IPS-NIHi7 (cell line): Measurements from ENCODE around the gene HTR3D.
A peak's percentile ranks its signal among the peaks of the same experiment; 100 is the strongest.
"Not testable (repeated sequence)": the region's sequence is repeated elsewhere in the genome, so short reads cannot be mapped to it uniquely, and the experiment has no call there.

ENCODE experiments used
- DNase-seq: peaks from one replicate; pipeline ENCODE4 v3.0.0; 2012; ENCODE audit warnings: mixed read lengths; ENCODE audit errors: extremely low spot score

Gene HTR3D

GRCh38 chr3:184031187-184031792 is at the start of gene HTR3D:
HTR3D (plus strand) TSS chr3:184031742; CDS start chr3:184031742, 0 bp downstream.
- DNase-seq: no peak

DNA sequence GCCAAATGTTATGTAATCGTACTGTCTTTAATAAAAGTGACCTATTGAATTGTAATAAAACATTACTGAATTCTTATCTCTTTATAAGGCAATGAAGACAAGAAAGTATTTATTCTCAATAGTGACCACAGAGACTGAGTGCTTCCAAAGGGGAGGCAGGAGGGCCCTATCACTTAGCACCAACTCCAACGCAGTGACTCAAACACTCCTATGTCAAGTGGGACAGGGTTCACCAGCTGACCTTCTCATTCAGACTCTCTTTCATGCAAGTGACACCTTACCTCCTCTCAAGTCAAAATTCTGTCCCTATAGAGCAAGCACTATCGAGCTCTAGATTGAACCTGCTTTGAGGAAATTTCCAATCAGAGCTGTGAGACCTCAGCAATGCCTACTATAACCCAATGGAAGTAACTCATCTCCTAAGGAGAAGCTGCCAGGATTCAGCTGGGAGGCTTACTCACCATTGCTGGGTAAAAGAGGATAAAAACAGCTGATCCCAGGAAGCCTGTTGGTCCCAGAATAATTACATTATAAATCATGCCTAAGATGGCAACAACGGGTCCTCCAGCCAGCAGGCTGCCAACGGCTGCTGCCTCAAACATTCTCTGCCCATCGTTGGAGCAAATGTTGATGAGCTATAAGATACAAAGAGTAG is 49.4 kb upstream of the HTR3D start:
- no peak for DNase-seq

GRCh38 chr3:183984127-183984740 is 47.3 kb upstream of the HTR3D start:
- no peak for DNase-seq

- DNase-seq: peak; percentile 37
These were observed 46.5 kb upstream of the HTR3D start for GRCh38 chr3:183984749-183985729.

DNA sequence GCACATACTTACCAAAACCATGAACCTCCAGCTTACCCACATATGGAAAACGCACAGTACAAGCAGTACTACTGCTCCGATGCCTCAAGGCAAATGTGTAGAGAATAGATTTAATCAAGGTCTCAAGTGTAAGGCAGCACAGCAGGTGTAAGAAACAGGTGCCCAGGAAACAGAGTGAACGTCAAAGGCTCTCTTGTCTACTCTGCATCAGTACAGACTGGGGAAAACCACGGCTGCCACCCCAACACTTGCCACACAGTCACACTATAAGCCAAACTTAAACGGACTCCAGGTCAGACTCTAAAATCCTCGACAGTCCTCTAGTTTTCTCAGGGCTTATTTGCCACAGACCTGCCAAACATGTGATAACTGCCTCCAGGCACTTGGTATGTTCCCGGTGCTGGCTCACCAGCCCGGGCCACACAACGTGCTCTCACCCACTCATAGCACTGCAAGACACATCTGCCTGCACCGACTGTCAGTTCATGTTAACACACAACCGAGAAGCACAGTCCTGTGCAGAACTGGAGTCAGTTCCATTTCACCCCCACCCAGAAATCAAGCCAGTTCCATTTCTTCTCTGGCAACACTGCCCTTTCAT is 44.4 kb upstream of the HTR3D start:
- no peak for DNase-seq

DNA sequence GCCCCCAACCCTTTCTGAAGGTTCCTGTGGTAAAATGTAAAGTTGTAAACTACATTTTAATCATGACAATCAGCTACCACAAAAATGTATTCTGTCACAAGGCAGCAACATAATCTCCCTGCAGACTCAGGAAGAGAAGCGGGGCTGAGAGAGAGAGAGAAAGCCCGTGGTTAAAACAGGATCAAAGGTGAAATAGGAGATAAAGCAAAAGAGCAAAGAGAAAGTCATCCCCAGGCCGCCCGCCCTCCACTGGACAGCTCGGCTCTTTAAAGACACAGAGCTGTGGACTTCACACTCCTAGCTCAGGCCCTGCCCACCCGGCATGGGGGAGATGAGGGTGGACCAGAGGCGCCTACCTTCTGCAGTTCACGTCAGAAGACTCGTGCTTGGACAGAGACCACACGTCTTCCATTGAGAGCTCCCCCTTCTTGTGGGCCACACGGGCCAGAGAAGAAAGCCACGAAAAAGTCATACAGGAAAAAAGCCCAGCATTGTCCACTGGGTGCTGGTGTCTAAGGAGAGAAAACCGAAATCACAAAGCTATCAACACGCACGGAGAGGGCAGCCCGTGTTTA is 43.2 kb upstream of the HTR3D start:
- DNase-seq: no peak

DNA sequence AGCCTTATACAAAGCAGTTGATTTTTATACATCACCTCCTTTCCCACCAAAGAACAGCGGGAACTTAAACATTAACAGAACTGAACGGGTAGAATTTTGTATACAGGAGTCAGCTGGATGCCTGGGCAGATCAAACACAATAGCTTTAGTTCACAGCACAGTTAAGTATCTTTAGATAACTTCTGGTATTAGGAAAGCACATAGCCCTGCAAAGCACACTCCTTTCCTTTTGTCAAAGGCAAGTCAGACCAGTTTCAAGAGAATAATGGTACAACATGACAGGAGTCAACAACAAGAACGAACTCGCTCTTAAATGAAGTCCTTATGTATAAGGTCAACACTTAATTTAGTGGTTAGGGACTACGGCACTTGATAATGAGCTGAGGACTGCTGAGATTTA is 40.1 kb upstream of the HTR3D start:
- DNase-seq: no peak

DNA sequence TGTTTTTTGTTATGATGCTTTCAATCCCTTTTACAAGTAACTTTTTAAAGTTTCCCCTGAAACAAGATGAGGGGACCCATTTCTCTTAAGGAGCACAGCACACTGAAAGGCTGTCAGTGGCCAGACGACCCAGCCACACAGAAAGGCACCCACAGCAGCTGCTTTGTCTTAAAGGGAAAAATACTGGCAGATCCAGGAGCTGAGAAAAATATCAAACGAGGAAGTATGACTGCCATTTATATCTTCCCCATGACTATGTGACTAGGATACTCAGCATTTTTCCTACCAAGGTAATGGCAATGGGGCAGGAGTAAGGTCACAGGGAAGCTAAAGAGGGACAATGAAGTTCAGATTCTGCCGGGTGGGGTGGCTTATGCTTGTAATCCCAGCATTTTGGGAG is 29.8 kb upstream of the HTR3D start:
- DNase-seq: no peak

- DNase-seq: no peak
These were observed 29.1 kb upstream of the HTR3D start for GRCh38 chr3:184002469-184002868.

- no peak for DNase-seq
These were observed 28.2 kb upstream of the HTR3D start for GRCh38 chr3:184003187-184003967.

GRCh38 chr3:184004476-184004875 is 27.1 kb upstream of the HTR3D start:
- no peak for DNase-seq

- DNase-seq: peak; percentile 30
These were observed 25.5 kb upstream of the HTR3D start for GRCh38 chr3:184005941-184006507.

DNA sequence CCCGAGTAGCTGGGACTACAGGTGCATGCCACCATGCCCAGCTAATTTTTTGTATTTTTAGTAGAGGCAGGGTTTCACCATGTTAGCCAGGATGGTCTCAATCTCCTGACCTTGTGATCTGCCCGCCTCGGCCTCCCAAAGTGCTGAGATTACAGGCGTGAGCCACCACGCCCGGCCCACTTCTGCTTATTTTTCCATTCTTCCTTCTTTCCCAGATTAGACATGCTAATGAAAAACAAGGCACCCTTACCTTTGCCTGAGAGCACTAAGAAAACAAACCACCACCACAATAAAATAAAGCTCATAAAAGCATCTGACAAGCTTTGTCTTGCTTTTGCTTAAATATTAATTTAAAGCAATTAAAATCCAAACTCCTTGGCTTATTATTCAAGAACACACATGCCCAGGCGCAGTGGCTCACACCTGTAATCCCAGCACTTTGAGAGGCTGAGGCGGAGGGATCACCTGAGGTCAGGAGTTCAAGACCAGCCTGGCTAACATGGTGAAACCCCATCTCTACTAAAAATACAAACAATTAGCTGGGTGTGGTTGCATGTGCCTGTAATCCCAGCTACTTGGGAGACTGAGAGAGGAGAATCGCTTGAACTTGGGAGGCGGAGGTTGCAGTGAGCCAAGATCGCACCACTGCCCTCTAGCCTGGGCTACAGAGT is 24.3 kb upstream of the HTR3D start:
- DNase-seq: not testable (repeated sequence)

DNA sequence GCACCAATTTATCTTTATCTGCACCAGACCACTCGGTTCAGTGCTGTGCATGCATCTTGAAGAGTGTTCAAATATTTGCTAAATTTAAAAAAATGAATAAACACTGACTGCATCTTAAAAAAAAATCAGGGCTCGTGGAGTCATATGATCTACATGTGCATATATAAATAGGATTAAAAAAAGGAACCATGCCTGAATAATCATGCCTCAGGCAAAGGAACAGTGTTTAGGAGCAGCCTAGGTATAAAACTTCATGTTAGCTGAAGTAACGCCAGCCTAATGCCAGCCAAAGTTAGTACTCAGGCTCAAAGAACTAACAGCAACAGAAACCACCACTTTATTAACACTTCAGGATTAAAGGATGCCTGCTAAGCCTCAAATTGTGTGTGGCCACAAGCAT is 23.4 kb upstream of the HTR3D start:
- DNase-seq: no peak

- DNase-seq: no peak
These were observed 20.2 kb upstream of the HTR3D start for GRCh38 chr3:184011230-184011876.

- DNase-seq: no peak
These were observed 19.3 kb upstream of the HTR3D start for GRCh38 chr3:184011937-184012889.

GRCh38 chr3:184015381-184016019 is 16.0 kb upstream of the HTR3D start:
- DNase-seq: no peak
